OCI-LY1 (cell line): ENCODE measurements around the gene DCAF12.
A peak's percentile ranks its signal among the peaks of the same experiment; 100 is the strongest.

Experiments
- H2AFZ ChIP-seq: fragments of 200-600 bp; sonication (generic), shearing (Covaris generic); 2 replicates; pipeline ENCODE4 v1.6.0; 2014; ENCODE audit warnings: antibody characterized with exemption, mild to moderate bottlenecking, low read length
- H3F3A ChIP-seq: fragments of 200-600 bp; sonication (generic), shearing (Covaris generic); 2 replicates; pipeline ENCODE4 v1.6.0; 2014; ENCODE audit warnings: mild to moderate bottlenecking, antibody characterized with exemption, low read length, moderate library complexity; ENCODE audit not compliant: insufficient read depth
- H3K27ac ChIP-seq: fragments of 200-600 bp; sonication (generic); 2 replicates; pipeline ENCODE4 v1.5.1; 2014; ENCODE audit warnings: low read length, mixed run types, mild to moderate bottlenecking, low read depth; ENCODE audit not compliant: poor library complexity, severe bottlenecking
- H3K27me3 ChIP-seq: fragments of 200-600 bp; sonication (generic); 2 replicates; pipeline ENCODE4 v1.6.0; 2014; ENCODE audit warnings: antibody characterized with exemption, mild to moderate bottlenecking, low read length, moderate library complexity; ENCODE audit not compliant: insufficient read depth
- H3K36me3 ChIP-seq: fragments of 200-600 bp; sonication (generic); 2 replicates; pipeline ENCODE4 v1.6.1; 2014; ENCODE audit warnings: mild to moderate bottlenecking, antibody characterized with exemption, low read length, moderate library complexity, mixed read lengths; ENCODE audit not compliant: insufficient read depth
- H3K4me1 ChIP-seq: fragments of 200-600 bp; sonication (generic); 2 replicates; pipeline ENCODE4 v1.5.1; 2014; ENCODE audit warnings: mild to moderate bottlenecking, low read length, moderate library complexity; ENCODE audit not compliant: insufficient read depth, severe bottlenecking
- H3K4me2 ChIP-seq: fragments of 200-600 bp; sonication (generic), shearing (Covaris generic); 2 replicates; pipeline ENCODE4 v1.6.1; 2014; ENCODE audit warnings: low read length
- H3K4me3 ChIP-seq: fragments of 200-600 bp; sonication (generic); 2 replicates; pipeline ENCODE4 v1.5.1; 2014; ENCODE audit warnings: low read length, low read depth, mild to moderate bottlenecking, mixed read lengths; ENCODE audit not compliant: poor library complexity, severe bottlenecking
- H3K79me2 ChIP-seq: fragments of 200-600 bp; shearing (Covaris generic); 2 replicates; pipeline ENCODE4 v1.6.1; 2016; ENCODE audit warnings: mixed run types, low read length, mixed read lengths; ENCODE audit not compliant: insufficient read depth
- H3K9ac ChIP-seq: fragments of 200-600 bp; sonication (generic), shearing (Covaris generic); 2 replicates; pipeline ENCODE4 v1.6.1; 2014; ENCODE audit warnings: mild to moderate bottlenecking, low read length, mixed read lengths
- H3K9me2 ChIP-seq: fragments of 200-600 bp; sonication (generic), shearing (Covaris generic); 2 replicates; pipeline ENCODE4 v1.6.1; 2014; ENCODE audit warnings: low read depth, mild to moderate bottlenecking, low read length, mixed read lengths
- H3K9me3 ChIP-seq: fragments of 200-600 bp; shearing (Covaris generic); 2 replicates; pipeline ENCODE4 v1.6.1; 2014; ENCODE audit warnings: low read length, mixed read lengths
- H4K20me1 ChIP-seq: fragments of 200-600 bp; sonication (generic), shearing (Covaris generic); 2 replicates; pipeline ENCODE4 v1.6.0; 2016; ENCODE audit warnings: mild to moderate bottlenecking, low read length; ENCODE audit not compliant: insufficient read depth
- CTCF ChIP-seq: fragments of 200-600 bp; sonication (generic), shearing (Covaris generic); IDR thresholded peaks from 2 replicates; pipeline ENCODE4 v1.5.1; 2017; ENCODE audit warnings: mild to moderate bottlenecking, antibody characterized with exemption, low read length, moderate library complexity, mixed read lengths
- EZH2 ChIP-seq: fragments of 200-600 bp; sonication (generic), shearing (Covaris generic); IDR thresholded peaks from 2 replicates; pipeline ENCODE4 v1.8.0; 2017; ENCODE audit warnings: borderline replicate concordance, mixed run types, mild to moderate bottlenecking, antibody characterized with exemption, low read length, moderate library complexity, mixed read lengths

The DCAF12 gene

GRCh38 chr9:34048727-34049629 is 77.5 kb downstream of the DCAF12 start, which contains the start of gene UBAP2:
UBAP2 (minus strand) TSS chr9:34048887; CDS start chr9:34017148, 31,739 bp downstream.
- Histone ChIP-seq H3K9me2 (no peaks in the 10 kb centered on the region), H2AFZ (peak within 1 kb of the TSS; percentile 64), H3K9ac (peak within 1 kb of the TSS; percentile 88)

GRCh38 chr9:34047864-34048726 is 78.4 kb downstream of the DCAF12 start:
- H2AFZ ChIP-seq: no peak overlapping the region
- no peaks in the 10 kb centered on the region for H4K20me1 ChIP-seq
- peak overlapping the region; percentile 83 for H3K27ac ChIP-seq

More at GRCh38 chr9:34048727-34049629, 77.5 kb downstream of the DCAF12 start, which contains the start of gene UBAP2:
- Histone ChIP-seq H3K36me3 (peaks cover 5% of the 10 kb centered on the region), H4K20me1 (no peaks in the 10 kb centered on the region), H3F3A (no peaks in the 10 kb centered on the region), H3K27me3 (no peaks in the 10 kb centered on the region), H3K4me1 (peaks cover 36% of the 10 kb centered on the region), H3K4me2 (peak within 1 kb of the TSS; percentile 91), H3K27ac (peak within 1 kb of the TSS; percentile 83), H3K4me3 (peak within 1 kb of the TSS; percentile 86), H3K79me2 (peaks cover 46% of the 10 kb centered on the region), H3K9me3 (no peaks in the 10 kb centered on the region)
- no peak for TF ChIP-seq CTCF
- no peak for TF ChIP-seq EZH2

More at GRCh38 chr9:34047864-34048726, 78.4 kb downstream of the DCAF12 start:
- H3K9me2 ChIP-seq: no peaks in the 10 kb centered on the region
- peaks cover 55% of the 10 kb centered on the region for H3K79me2 ChIP-seq
- peak overlapping the region; percentile 86 for H3K4me3 ChIP-seq
- H3K27me3 ChIP-seq: no peaks in the 10 kb centered on the region
- peak overlapping the region; percentile 88 for H3K9ac ChIP-seq
- peaks cover 36% of the 10 kb centered on the region for H3K4me1 ChIP-seq
- peak overlapping the region; percentile 91 for H3K4me2 ChIP-seq
- TF ChIP-seq CTCF (no peak), EZH2 (no peak)
- peaks cover 12% of the 10 kb centered on the region for H3K36me3 ChIP-seq
- no peaks in the 10 kb centered on the region for H3F3A ChIP-seq
- H3K9me3 ChIP-seq: no peaks in the 10 kb centered on the region
